ENCODE data around the gene NFIB.

The NFIB gene

DNA sequence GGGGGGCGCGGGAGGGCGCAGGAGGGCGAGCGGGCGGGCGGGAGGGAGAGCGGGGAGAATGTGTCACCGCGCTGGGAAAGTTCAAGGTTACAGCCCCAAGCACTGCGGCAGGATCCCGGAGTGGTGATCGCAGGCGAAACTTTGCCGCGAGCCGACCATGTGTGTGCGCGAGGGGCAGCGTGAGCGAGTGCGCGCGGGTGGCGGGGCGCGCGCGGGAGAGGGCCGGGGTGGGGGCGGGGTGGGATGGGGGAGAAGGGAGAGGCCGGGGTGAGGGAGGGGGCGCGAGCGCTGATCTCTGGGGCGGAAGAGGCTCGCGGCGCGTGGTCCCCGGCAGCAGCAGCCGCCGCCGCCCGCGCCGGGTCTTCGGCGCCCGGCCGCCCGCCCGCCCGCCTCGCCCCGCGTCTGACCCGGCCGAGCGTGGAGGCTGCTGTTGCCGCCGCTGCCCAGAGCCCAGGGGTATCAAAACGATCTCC is at the start of gene NFIB:
Gene NFIB (minus strand): TSS at position 191 of the 473 bp plus-strand sequence. CDS start 630 bp downstream, outside the sequence.
- DNase-seq, result peak; percentile 33 to 93 (median 49)
- intact Hi-C loops (cut with DNase I), result loop anchor here (5.0 kb wide), 1 partner anchor 38 kb away; no protein-coding TSS in a partner anchor

- DNase-seq, result no peak
- intact Hi-C loops (cut with DNase I), result no loop called here
Observed at GRCh38 chr9:14362175-14362574, 48.2 kb upstream of the NFIB start.

GRCh38 chr9:14361074-14361473 is 47.1 kb upstream of the NFIB start:
- intact Hi-C loops (cut with DNase I), result no loop called here
- DNase-seq, result no peak

DNA sequence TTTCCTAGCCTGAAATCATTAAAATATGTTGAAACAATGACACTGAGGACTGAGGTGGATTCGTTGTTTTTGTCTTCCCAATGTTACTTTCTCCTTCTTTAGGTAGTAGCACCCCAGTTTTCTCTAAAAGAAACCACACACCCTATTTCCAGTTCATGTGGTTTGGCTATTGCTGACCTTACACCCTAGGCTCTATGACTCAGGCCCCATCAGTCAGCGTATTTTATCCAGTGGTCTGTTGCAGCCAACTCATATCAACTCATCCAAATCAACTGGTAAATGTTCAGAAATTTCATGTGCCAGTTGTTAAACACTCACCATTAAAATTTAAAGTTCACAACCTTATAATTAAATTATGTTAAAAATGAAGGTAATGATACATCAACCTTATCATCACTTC is 44.6 kb upstream of the NFIB start:
- intact Hi-C loops (cut with DNase I), result no loop called here
- no peak for DNase-seq

DNA sequence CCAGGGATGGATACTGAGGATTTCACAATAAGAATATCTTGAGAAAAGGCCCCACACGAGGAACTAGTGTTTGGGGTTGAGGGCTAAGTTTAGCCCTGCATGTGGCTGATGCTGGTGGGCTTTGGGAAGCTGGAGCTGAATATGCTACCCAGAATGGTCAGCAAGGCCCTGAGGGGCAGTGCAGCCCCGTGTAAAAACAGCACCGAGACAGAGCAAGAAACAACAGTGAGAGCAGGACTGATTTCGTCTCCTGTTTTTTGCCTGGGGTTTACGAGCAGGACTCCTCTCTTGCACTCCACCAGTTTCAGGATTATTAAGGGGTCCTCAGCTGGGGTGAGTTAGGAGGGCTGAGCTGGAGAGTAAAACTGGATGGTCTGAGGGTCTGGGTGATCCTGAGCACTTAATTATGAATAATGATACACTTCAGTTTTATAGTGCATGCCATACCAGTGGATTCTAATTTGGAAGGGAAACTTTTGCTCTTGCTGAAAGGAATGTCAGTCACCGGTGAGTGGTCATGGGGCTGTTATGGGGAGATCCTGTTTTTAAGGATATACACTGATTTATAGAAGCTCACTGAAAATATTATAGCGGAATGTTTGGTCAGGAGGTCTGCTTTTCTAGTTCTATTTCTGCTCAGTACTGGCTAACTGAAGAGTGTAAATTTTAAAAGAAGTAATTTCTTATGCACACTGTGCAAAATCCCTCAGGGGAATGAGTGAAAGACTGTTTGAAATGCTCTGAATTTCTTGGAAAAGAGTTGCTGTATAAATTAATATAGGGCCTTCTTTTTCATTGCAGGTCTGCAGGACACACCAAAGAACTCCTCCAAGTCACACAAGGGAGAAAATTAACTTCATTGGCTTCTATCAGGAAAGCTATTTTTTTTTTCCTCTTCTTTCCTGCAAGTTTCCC is 42.7 kb upstream of the NFIB start:
- DNase-seq, result no peak
- intact Hi-C loops (cut with DNase I), result no loop called here

GRCh38 chr9:14354201-14354600 is 40.3 kb upstream of the NFIB start:
- DNase-seq, result no peak
- intact Hi-C loops (cut with DNase I), result loop anchor here (5.0 kb wide), 3 partner anchors 42 to 907 kb away; partner anchors contain the start of gene NFIB

GRCh38 chr9:14353222-14354056 is 39.5 kb upstream of the NFIB start:
- intact Hi-C loops (cut with DNase I), result loop anchor here (2.0 to 5.0 kb wide), 5 partner anchors 31 to 927 kb away; partner anchors contain the start of gene NFIB
- peak; percentile 89 to 99 (median 97) for DNase-seq

DNA sequence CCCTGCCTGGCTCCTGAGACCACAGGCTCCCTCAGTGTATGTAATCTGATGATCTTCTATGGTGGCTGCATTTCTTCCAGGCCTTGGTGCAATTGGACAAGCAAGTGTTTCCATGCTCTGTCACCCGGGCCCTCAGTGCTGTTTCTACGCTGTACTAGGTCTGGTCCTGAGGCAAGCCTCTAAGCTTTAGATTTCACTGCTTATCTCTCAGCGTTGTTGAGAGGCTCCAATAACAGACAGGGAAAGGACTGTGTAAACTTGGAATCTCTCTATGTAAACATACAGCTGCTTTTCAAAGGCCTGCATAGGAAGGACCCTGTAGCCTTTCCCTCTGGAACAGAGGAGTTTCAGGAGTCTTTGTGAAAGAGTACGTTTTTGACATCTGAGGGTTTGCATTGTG is 38.6 kb upstream of the NFIB start:
- intact Hi-C loops (cut with DNase I), result loop anchor here (2.0 to 5.0 kb wide), 5 partner anchors 30 to 926 kb away; partner anchors contain the start of gene NFIB
- no peak for DNase-seq

DNA sequence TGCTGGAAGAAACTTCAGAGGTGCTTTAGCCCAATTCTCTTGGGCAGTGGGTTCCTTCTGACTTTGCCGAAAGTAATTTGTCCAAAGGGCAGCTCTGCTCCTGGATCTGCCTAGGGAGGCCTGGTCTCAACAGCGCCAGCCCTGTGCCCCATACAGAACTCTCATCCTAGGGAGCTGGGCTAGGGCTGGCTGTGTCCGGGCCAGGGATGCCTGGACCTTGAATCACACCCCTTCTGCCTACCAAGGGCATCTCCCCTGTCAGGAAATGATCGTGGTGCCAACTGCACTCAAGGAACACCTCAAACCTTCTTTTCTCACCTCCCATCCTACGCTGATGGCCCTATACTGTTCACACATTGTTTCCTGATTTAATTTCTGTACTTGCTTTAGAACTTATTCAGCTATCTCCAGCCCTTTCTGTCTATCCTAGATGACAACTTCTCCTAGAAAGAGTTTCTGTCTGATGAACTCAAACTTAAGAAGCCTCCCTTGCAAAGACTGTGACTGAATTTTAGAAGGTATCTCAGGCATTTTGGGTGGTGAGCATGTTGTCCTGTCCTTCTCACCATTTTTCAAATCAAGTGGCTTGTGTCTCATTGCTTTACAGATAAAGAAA is 37.4 kb upstream of the NFIB start:
- DNase-seq, result peak in 1 of 10 donors; percentile 76
- intact Hi-C loops (cut with DNase I), result loop anchor here (5.0 kb wide), 3 partner anchors 39 to 904 kb away; partner anchors contain the start of gene NFIB

DNA sequence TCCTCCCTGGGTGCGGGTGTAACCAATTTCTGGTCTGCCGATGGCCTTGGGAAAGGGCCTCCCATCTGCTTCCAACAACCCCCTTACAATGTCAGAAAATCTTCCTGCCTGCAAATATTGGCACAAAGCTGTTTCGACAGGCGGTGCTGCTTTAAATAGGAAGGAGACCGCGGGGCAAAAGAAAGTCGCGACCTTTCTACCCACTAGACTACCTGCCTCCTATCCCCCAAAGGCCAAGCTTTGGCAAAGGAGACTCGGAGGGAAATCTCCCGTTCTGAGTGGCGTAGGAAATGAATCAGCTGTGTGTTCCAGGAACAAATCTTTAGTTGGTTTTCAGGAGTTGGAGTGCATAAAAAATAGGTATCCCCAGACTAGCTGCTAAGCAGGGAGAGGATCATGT is 36.8 kb upstream of the NFIB start:
- no peak for DNase-seq
- intact Hi-C loops (cut with DNase I), result loop anchor here (5.0 kb wide), 3 partner anchors 38 to 903 kb away; partner anchors contain the start of gene NFIB

DNA sequence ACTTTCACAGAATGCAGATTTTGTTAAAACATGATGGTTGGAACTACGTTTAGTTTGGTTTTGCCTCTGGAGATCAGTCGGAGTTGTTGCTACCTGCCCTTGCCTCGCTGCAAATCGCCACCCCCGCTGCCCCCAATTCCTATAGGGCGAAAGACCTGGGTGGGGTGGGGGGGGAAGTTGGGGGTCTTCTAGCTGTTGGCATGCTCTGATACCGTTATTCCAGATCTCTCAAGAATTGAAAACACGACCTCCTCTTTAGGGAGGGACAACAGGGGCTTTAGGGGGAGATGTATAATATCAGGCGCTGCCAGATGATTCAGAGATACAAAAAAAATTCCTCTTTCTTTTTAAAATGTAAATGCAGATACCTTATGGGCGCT is 36.4 kb upstream of the NFIB start:
- intact Hi-C loops (cut with DNase I), result loop anchor here (5.0 kb wide), 3 partner anchors 38 to 903 kb away; partner anchors contain the start of gene NFIB
- DNase-seq, result no peak

DNA sequence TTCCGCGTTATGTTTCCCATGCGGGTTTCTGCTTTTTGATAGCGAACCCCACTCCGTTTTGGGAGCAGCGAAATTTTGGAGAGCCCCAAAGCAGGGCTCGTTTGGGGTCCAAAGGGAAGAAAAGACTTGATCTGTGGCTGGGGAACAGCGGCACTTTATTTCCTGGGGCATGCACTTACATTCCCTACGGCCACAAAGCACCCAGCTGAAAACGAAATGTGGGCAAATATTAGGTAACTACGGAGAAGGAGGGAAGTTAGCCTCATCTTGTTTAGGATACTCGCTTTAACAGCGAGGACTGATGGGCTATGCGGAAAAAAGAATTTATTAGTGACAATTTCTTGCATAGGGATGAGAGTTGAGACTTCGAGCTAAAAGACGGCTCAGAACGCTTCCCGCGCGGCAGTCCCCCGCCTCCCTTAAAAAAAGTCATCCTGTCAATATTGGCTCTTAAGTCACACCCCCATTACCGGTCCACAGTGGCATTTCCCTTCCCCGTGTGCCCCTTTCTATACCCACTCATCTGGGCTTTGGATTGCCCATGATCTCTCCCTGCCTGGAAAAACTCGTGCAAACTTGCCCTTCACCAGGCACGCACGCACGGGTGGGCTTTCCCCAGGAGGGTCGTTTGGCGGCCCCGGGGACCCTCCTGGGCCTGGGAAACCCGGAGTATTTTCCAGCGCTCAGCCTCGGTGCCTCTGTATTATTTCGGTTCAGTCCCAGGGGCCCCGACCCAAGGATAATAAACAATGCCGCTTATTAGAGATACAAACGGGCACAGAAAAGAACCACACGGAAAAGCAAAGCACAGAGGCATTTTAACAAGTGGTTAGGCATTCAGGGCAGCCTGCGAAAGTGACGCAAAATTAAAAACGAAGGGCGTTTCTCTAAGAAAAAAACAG is 35.8 kb upstream of the NFIB start:
- peak in 1 of 10 donors; percentile 70 for DNase-seq
- intact Hi-C loops (cut with DNase I), result loop anchor here (5.0 kb wide), 3 partner anchors 37 to 902 kb away; partner anchors contain the start of gene NFIB

- intact Hi-C loops (cut with DNase I), result no loop called here
- DNase-seq, result no peak
Observed at GRCh38 chr9:14349146-14349446, 35.2 kb upstream of the NFIB start.

DNA sequence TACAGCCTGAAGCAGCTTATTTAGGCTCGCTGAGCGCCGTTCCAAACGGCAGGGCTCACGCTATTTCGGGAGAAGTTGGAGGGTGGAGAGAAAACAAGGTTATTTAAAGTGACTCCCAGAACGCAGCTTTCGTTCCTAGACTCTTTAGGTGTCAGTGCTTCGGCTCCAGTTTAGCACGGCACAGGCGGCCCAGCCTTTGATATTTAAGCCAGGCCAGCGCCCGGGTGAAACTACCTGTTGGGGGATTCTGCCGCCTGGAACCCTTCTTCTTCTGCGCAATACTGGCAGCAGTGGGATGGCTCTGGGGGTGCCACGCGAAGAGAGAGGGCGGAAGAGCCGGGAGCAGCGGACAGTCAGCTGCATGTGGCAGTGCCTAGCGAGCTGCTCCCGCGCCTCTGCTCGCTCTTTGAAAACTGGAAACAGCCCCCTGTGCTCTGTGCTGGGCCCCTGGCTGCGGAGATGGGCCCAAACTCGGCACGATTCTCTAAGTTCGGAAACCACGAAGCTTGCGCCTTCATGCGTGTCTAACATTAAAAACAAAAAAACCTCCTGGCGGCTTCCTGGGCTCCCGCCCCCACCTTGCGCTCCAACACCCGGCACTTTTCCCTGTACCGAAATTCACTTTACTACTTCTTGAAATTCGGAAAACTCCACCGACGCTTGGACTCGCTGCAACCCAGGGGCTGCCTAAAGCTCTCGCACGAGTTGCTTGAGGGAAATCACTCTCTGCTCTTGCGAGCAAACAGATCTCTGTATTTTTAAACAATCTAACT is 34.6 kb upstream of the NFIB start:
- DNase-seq, result peak in 3 of 10 donors; percentile 50 to 87 (median 79)
- intact Hi-C loops (cut with DNase I), result no loop called here

DNA sequence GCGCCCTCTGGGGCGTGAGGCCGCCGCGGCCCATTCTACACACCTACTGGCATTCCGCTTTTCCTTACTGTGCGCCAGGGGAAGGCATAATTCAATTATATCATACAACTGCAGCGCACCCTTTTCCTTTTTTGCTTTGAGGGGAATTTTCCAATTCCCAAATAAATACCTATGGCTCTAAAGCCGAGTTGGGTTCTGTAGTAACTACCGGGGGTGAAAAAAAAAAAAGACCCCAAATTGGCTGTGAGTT is 34.1 kb upstream of the NFIB start:
- no peak for DNase-seq
- intact Hi-C loops (cut with DNase I), result no loop called here

DNA sequence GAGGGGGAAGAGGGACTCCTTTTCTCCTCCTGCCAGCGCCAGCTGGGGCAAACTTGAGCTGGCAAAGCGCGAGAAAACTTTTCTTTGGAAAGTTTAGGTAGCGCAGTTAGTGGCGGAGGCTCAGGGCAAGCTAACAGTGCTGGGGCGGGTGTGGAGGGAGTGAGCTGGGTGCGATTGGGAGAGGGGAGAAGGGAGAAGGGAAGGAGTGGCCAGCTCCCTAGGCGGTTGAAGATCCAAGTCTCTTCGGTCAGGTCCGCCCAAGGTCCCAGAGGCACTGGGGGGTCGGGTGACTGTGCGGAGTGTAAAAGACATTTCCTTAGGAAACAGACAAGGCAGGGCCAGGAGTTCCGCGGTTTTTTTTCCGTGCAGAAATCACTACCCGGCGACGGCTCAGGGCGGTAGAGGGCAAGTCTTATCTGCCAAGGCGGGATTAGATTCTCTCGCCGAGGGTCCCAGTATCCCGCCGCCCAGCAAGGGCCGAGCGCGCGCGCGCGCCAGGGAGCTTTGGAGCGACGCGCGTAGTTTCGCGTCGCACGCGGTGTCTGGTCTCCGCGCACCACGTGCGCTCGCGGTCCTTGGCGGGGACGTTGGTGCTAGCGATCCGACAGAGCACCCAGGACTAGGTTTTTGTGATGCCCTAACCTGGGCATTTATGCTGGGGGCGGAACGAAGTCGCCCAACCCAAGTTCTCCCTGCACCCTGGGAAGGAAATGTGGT is 33.6 kb upstream of the NFIB start:
- peak in 5 of 10 donors; percentile 26 to 82 (median 78) for DNase-seq
- intact Hi-C loops (cut with DNase I), result no loop called here

DNA sequence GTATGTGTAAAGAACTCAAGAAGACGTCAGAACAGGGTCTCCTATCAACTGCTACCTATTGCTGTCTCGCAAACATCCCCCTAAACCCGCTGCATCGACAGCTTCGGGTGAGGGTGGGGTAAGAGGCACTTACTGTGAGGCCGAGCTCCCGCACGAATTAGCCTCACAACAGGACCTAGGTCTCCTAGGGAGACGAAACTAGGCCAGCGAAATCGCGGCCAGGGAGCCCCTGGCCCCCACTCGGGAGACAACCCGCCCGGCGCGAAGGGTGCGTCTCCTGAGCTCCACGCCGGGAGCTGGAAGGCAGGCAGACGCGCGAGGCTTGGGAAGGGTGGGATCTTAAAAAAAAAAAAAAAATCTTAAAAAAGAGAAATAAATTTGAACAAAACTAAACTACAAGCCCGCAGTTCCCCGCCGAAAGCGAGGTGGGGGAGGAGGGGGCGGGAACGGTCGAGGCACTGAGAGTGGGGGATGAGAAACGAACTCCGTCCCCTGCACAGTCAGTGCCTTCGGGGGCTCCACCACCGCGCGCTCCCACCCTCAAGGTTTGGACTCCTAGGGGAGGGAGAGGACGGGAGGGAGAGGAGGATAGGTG is 33.0 kb upstream of the NFIB start:
- intact Hi-C loops (cut with DNase I), result no loop called here
- peak in 5 of 10 donors; percentile 20 to 77 (median 68) for DNase-seq

Measured in posterior cingulate gyrus (tissue), 11 donors.